WTC11 (cell line): Measurements from ENCODE around the gene ALDH2. TPM values are rescaled to one million over a fixed set of nuclear protein-coding genes. Genes with fewer than 3 reads are reported as not detected.
"Not testable (repeated sequence)": the region's sequence is repeated elsewhere in the genome, so short reads cannot be mapped to it uniquely, and the experiment has no call there.

Source experiments
- ATAC-seq: fragments of 200-7000 bp; cut with Tn5 transposase; 2 replicates; pipeline ENCODE4 v1.10.0; 2021; ENCODE audit warnings: mild to moderate bottlenecking, moderate library complexity
- CTCF ChIA-PET: fragments of 300-600 bp; sonication (Branson Sonifier 250); formaldehyde crosslinking; loops from one replicate; lab custom pipeline; 2021; ENCODE audit warnings: antibody characterized with exemption; lab: Charles Lee
- POLR2A ChIA-PET: fragments of 350-600 bp; sonication (Branson Sonifier 250); formaldehyde crosslinking; loops from one replicate; lab custom pipeline; 2021; ENCODE audit warnings: antibody characterized with exemption; lab: Charles Lee
- DNase-seq: peaks from one replicate; pipeline ENCODE4 v3.0.0; 2021; ENCODE audit warnings: low spot score
- H3K27ac Mint-ChIP-seq: 2 replicates; pipeline ENCODE4 v1.8.0; 2021; ENCODE audit warnings: mixed read lengths
- H3K27me3 Mint-ChIP-seq: 2 replicates; pipeline ENCODE4 v1.8.0; 2021; ENCODE audit warnings: low read depth, mild to moderate bottlenecking, moderate library complexity, mixed read lengths
- H3K36me3 Mint-ChIP-seq: 2 replicates; pipeline ENCODE4 v1.8.0; 2021; ENCODE audit warnings: mixed read lengths
- H3K4me1 Mint-ChIP-seq: 2 replicates; pipeline ENCODE4 v1.8.0; 2022; ENCODE audit warnings: mixed read lengths
- H3K4me3 Mint-ChIP-seq: 2 replicates; pipeline ENCODE4 v1.8.0; 2021; ENCODE audit warnings: mild to moderate bottlenecking, moderate library complexity, mixed read lengths
- H3K9me3 Mint-ChIP-seq: 2 replicates; pipeline ENCODE4 v1.8.0; 2021; ENCODE audit warnings: mixed read lengths
- CREM ChIP-seq: sonication (generic); formaldehyde crosslinking; IDR thresholded peaks from 2 replicates; pipeline ENCODE4 v1.8.1; 2022; ENCODE audit warnings: mild to moderate bottlenecking, missing genetic modification reagents, moderate library complexity
- ELF4 ChIP-seq: sonication (generic); formaldehyde crosslinking; IDR thresholded peaks from 2 replicates; pipeline ENCODE4 v1.8.1; 2022; ENCODE audit warnings: low read depth, mild to moderate bottlenecking, moderate library complexity, missing genetic modification reagents
- FOXK1 ChIP-seq: sonication (generic); formaldehyde crosslinking; IDR thresholded peaks from 2 replicates; pipeline ENCODE4 v1.8.0; 2022; ENCODE audit warnings: mild to moderate bottlenecking, moderate library complexity, missing genetic modification reagents
- FOXP1 ChIP-seq: sonication (generic); formaldehyde crosslinking; IDR thresholded peaks from 2 replicates; pipeline ENCODE4 v1.8.0; 2022; ENCODE audit warnings: missing genetic modification reagents, mild to moderate bottlenecking, moderate library complexity, borderline replicate concordance
- GABPB1 ChIP-seq: sonication (generic); formaldehyde crosslinking; IDR thresholded peaks from 2 replicates; pipeline ENCODE4 v1.8.1; 2023; ENCODE audit warnings: mild to moderate bottlenecking, missing genetic modification reagents
- MXD4 ChIP-seq: fragments of 250-450 bp; sonication (Bioruptor Pico); IDR thresholded peaks from 2 replicates; pipeline ENCODE4 v1.8.0; 2021; ENCODE audit warnings: mild to moderate bottlenecking, moderate library complexity, borderline replicate concordance
- NFYB ChIP-seq: sonication (generic); formaldehyde crosslinking; conservative IDR thresholded peaks from 2 replicates; pipeline ENCODE4 v1.8.0; 2022; ENCODE audit warnings: low read depth, missing genetic modification reagents
- NR2C2 ChIP-seq: sonication (generic); formaldehyde crosslinking; IDR thresholded peaks from 2 replicates; pipeline ENCODE4 v1.8.0; 2022; ENCODE audit warnings: mild to moderate bottlenecking, missing genetic modification reagents
- NR3C1 ChIP-seq: sonication (generic); formaldehyde crosslinking; conservative IDR thresholded peaks from 2 replicates; pipeline ENCODE4 v1.8.1; 2023; ENCODE audit warnings: low read depth, mild to moderate bottlenecking, missing genetic modification reagents
- SP1 ChIP-seq: sonication (generic); formaldehyde crosslinking; conservative IDR thresholded peaks from 2 replicates; pipeline ENCODE4 v1.8.1; 2022; ENCODE audit warnings: missing genetic modification reagents
- TEAD1 ChIP-seq: sonication (generic); formaldehyde crosslinking; IDR thresholded peaks from 2 replicates; pipeline ENCODE4 v1.8.0; 2022; ENCODE audit warnings: mild to moderate bottlenecking, missing genetic modification reagents
- TP53 ChIP-seq: sonication (generic); formaldehyde crosslinking; IDR thresholded peaks from 2 replicates; pipeline ENCODE4 v1.8.1; 2023; ENCODE audit warnings: mild to moderate bottlenecking, missing genetic modification reagents
- ZNF423 ChIP-seq: fragments of 250-450 bp; sonication (Bioruptor Pico); IDR thresholded peaks from 2 replicates; pipeline ENCODE4 v2.1.2; 2022; ENCODE audit warnings: mild to moderate bottlenecking, moderate library complexity
- total RNA-seq: library from RNA; stranded (reverse); gene quantifications from 3 replicates; pipeline ENCODE4 v1.2.3, GENCODE V29; 2021
- TF ChIP-seq, protein P1 (sequence below): sonication (generic); formaldehyde crosslinking; conservative IDR thresholded peaks from 2 replicates; pipeline ENCODE4 v1.8.1; 2023; ENCODE audit warnings: mild to moderate bottlenecking, low read depth, missing genetic modification reagents, moderate library complexity
- TF ChIP-seq, protein P2 (sequence below): sonication (generic); formaldehyde crosslinking; conservative IDR thresholded peaks from 2 replicates; pipeline ENCODE4 v1.8.1; 2022; ENCODE audit warnings: mild to moderate bottlenecking, missing genetic modification reagents
- TF ChIP-seq, protein P3 (sequence below): sonication (generic); formaldehyde crosslinking; IDR thresholded peaks from 2 replicates; pipeline ENCODE4 v1.8.1; 2023; ENCODE audit warnings: mild to moderate bottlenecking, moderate library complexity, missing genetic modification reagents
- TF ChIP-seq, protein P4 (sequence below): sonication (generic); formaldehyde crosslinking; IDR thresholded peaks from 2 replicates; pipeline ENCODE4 v1.8.0; 2022; ENCODE audit warnings: missing genetic modification reagents
- TF ChIP-seq, protein P5 (sequence below): sonication (generic); formaldehyde crosslinking; IDR thresholded peaks from 2 replicates; pipeline ENCODE4 v1.8.1; 2023; ENCODE audit warnings: mild to moderate bottlenecking, missing genetic modification reagents
- TF ChIP-seq, protein P6 (sequence below): sonication (generic); formaldehyde crosslinking; IDR thresholded peaks from 2 replicates; pipeline ENCODE4 v1.8.1; 2022; ENCODE audit warnings: low read depth, mild to moderate bottlenecking, moderate library complexity, missing genetic modification reagents, borderline replicate concordance
- TF ChIP-seq, protein P7 (sequence below): sonication (generic); formaldehyde crosslinking; IDR thresholded peaks from 2 replicates; pipeline ENCODE4 v1.8.0; 2022; ENCODE audit warnings: mild to moderate bottlenecking, missing genetic modification reagents

ALDH2 gene
- total RNA-seq, 1 experiment from 2014 or later: 36.7 TPM

DNA sequence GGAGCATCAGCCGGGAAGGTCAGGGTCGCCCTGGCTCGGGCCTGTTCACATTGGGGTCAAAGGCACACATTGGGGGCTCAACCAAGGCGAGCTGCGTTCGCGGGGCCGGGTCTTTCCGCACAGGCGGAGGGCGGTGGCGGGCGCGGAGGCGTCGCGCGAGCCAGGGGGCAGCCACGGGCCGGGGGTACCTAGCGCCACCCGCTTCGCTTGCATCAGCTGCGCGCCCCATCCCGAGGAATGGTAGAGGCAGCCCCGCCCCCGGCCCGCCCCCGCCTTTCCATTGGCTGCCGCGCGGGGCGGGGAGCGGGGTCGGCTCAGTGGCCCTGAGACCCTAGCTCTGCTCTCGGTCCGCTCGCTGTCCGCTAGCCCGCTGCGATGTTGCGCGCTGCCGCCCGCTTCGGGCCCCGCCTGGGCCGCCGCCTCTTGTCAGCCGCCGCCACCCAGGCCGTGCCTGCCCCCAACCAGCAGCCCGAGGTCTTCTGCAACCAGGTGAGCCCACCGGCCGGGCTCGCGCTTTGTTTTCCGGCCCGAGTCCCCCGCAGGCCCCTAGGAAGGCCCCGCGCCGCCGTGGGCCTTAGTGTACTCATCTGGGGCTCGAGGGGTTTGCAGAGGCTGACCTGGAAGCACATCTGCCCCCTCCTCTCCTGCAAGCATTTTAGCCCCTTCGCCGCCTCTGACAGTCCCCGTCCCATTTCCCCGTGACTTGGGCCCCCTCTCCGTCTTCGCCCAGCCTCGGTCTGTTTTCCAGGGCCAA is at the start of gene ALDH2 (continued):
- TF ChIP-seq, protein P1, sequence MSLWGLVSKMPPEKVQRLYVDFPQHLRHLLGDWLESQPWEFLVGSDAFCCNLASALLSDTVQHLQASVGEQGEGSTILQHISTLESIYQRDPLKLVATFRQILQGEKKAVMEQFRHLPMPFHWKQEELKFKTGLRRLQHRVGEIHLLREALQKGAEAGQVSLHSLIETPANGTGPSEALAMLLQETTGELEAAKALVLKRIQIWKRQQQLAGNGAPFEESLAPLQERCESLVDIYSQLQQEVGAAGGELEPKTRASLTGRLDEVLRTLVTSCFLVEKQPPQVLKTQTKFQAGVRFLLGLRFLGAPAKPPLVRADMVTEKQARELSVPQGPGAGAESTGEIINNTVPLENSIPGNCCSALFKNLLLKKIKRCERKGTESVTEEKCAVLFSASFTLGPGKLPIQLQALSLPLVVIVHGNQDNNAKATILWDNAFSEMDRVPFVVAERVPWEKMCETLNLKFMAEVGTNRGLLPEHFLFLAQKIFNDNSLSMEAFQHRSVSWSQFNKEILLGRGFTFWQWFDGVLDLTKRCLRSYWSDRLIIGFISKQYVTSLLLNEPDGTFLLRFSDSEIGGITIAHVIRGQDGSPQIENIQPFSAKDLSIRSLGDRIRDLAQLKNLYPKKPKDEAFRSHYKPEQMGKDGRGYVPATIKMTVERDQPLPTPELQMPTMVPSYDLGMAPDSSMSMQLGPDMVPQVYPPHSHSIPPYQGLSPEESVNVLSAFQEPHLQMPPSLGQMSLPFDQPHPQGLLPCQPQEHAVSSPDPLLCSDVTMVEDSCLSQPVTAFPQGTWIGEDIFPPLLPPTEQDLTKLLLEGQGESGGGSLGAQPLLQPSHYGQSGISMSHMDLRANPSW (CRISPR knock-in tag): no peak
- TF ChIP-seq FOXP1 (no peak), NFYB (CRISPR knock-in tag) (peak; percentile 78), GABPB1 (peak; percentile 99), NR3C1 (CRISPR knock-in tag) (0 out of 2 replicates have a peak, but pooled peaks have one; percentile 44), SP1 (CRISPR knock-in tag) (peak; percentile 92; the same call in 1 of the 2 replicates), TP53 (CRISPR knock-in tag) (0 out of 2 replicates have a peak, but pooled peaks have one; percentile 39), ZNF423 (CRISPR knock-in tag) (peak; percentile 86), FOXK1 (CRISPR knock-in tag) (peak; percentile 35), ELF4 (0 out of 2 replicates have a peak, but pooled peaks have one; percentile 52), CREM (no peak), NR2C2 (CRISPR knock-in tag) (no peak), MXD4 (CRISPR knock-in tag) (no peak), TEAD1 (CRISPR knock-in tag) (peak; percentile 61; the same call in 1 of the 2 replicates)
- TF ChIP-seq, protein P2, sequence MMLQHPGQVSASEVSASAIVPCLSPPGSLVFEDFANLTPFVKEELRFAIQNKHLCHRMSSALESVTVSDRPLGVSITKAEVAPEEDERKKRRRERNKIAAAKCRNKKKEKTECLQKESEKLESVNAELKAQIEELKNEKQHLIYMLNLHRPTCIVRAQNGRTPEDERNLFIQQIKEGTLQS (CRISPR knock-in tag): no peak
- TF ChIP-seq, protein P3, sequence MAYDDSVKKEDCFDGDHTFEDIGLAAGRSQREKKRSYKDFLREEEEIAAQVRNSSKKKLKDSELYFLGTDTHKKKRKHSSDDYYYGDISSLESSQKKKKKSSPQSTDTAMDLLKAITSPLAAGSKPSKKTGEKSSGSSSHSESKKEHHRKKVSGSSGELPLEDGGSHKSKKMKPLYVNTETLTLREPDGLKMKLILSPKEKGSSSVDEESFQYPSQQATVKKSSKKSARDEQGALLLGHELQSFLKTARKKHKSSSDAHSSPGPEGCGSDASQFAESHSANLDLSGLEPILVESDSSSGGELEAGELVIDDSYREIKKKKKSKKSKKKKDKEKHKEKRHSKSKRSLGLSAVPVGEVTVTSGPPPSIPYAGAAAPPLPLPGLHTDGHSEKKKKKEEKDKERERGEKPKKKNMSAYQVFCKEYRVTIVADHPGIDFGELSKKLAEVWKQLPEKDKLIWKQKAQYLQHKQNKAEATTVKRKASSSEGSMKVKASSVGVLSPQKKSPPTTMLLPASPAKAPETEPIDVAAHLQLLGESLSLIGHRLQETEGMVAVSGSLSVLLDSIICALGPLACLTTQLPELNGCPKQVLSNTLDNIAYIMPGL (CRISPR knock-in tag): peak; percentile 89; the same call in 1 of the 2 replicates
- TF ChIP-seq, protein P4, sequence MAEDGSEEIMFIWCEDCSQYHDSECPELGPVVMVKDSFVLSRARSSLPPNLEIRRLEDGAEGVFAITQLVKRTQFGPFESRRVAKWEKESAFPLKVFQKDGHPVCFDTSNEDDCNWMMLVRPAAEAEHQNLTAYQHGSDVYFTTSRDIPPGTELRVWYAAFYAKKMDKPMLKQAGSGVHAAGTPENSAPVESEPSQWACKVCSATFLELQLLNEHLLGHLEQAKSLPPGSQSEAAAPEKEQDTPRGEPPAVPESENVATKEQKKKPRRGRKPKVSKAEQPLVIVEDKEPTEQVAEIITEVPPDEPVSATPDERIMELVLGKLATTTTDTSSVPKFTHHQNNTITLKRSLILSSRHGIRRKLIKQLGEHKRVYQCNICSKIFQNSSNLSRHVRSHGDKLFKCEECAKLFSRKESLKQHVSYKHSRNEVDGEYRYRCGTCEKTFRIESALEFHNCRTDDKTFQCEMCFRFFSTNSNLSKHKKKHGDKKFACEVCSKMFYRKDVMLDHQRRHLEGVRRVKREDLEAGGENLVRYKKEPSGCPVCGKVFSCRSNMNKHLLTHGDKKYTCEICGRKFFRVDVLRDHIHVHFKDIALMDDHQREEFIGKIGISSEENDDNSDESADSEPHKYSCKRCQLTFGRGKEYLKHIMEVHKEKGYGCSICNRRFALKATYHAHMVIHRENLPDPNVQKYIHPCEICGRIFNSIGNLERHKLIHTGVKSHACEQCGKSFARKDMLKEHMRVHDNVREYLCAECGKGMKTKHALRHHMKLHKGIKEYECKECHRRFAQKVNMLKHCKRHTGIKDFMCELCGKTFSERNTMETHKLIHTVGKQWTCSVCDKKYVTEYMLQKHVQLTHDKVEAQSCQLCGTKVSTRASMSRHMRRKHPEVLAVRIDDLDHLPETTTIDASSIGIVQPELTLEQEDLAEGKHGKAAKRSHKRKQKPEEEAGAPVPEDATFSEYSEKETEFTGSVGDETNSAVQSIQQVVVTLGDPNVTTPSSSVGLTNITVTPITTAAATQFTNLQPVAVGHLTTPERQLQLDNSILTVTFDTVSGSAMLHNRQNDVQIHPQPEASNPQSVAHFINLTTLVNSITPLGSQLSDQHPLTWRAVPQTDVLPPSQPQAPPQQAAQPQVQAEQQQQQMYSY (CRISPR knock-in tag): no peak
- TF ChIP-seq, protein P5, sequence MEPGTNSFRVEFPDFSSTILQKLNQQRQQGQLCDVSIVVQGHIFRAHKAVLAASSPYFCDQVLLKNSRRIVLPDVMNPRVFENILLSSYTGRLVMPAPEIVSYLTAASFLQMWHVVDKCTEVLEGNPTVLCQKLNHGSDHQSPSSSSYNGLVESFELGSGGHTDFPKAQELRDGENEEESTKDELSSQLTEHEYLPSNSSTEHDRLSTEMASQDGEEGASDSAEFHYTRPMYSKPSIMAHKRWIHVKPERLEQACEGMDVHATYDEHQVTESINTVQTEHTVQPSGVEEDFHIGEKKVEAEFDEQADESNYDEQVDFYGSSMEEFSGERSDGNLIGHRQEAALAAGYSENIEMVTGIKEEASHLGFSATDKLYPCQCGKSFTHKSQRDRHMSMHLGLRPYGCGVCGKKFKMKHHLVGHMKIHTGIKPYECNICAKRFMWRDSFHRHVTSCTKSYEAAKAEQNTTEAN (CRISPR knock-in tag): peak; percentile 64
- TF ChIP-seq, protein P6, sequence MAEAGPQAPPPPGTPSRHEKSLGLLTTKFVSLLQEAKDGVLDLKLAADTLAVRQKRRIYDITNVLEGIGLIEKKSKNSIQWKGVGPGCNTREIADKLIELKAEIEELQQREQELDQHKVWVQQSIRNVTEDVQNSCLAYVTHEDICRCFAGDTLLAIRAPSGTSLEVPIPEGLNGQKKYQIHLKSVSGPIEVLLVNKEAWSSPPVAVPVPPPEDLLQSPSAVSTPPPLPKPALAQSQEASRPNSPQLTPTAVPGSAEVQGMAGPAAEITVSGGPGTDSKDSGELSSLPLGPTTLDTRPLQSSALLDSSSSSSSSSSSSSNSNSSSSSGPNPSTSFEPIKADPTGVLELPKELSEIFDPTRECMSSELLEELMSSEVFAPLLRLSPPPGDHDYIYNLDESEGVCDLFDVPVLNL: no peak
- TF ChIP-seq, protein P7, sequence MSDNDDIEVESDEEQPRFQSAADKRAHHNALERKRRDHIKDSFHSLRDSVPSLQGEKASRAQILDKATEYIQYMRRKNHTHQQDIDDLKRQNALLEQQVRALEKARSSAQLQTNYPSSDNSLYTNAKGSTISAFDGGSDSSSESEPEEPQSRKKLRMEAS (CRISPR knock-in tag): peak; percentile 90

DNA sequence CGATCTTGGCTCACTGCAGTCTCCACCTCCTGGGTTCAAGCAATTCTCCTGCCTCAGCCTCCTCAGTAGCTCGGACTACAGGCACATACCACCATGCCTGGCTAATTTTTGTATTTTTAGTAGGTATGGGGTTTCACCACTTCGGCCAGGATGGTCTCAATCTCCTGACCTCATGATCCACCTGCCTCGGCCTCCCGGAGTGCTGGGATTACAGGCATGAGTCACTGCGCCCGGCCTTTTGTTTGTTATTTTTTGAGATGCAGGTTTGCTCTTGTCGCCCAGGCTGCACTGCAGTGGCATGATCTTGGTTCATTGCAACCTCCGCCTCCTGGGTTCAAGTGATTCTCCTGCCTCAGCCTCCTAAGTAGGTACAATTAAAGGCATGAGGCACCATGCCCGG is 47.4 kb upstream of the ALDH2 start:
- CTCF ChIA-PET, H3K4me3 Mint-ChIP-seq, H3K27ac Mint-ChIP-seq, H3K9me3 Mint-ChIP-seq, H3K4me1 Mint-ChIP-seq, H3K27me3 Mint-ChIP-seq, POLR2A ChIA-PET, DNase-seq, ATAC-seq: not testable (repeated sequence)
- H3K36me3 Mint-ChIP-seq: peaks cover 36% of the 10 kb centered on the region
